Testis (tissue), 3 donors: ENCODE measurements around the gene THSD4. TPM values are rescaled to one million over a fixed set of nuclear protein-coding genes. Genes with fewer than 3 reads are reported as not detected.
"Not testable (repeated sequence)": the region's sequence is repeated elsewhere in the genome, so short reads cannot be mapped to it uniquely, and the experiment has no call there.

Experiments used
- DNase-seq: peaks from one replicate; pipeline ENCODE4 v3.0.0-alpha.2; 2019
- H3K27ac ChIP-seq, 2 donors: fragments of 200-600 bp; sonication (generic); one replicate each; pipeline ENCODE4 v1.5.1; 2019
- H3K27me3 ChIP-seq: fragments of 200-600 bp; sonication (generic); one replicate; pipeline ENCODE4 v1.5.1; 2019
- H3K36me3 ChIP-seq: fragments of 200-600 bp; sonication (generic); one replicate; pipeline ENCODE4 v1.5.1; 2017; ENCODE audit warnings: low read depth; ENCODE audit errors: missing control alignments
- H3K4me1 ChIP-seq: fragments of 200-600 bp; sonication (generic); one replicate; pipeline ENCODE4 v1.5.1; 2019
- H3K4me3 ChIP-seq, 2 donors: fragments of 200-600 bp; sonication (generic); one replicate each; pipeline ENCODE4 v1.5.1; 2017 to 2019
- H3K9me3 ChIP-seq: fragments of 200-600 bp; sonication (generic); one replicate; pipeline ENCODE4 v1.5.1; 2017
- POLR2A ChIP-seq: fragments of 450-650 bp; IDR thresholded peaks from one replicate; pipeline ENCODE4 v1.6.1; 2017; ENCODE audit warnings: antibody characterized with exemption, mild to moderate bottlenecking, moderate library complexity
- WGBS, 2 donors: methylation state at CpG; one replicate each; pipeline ENCODE4 v1.1.5; 2018; 5-methylcytosine and 5-hydroxymethylcytosine counted together
- intact Hi-C: fragments of 100-400 bp; cut with DNase I; formaldehyde crosslinking; loops from one replicate; pipeline ENCODE4 v1.15.1; 2023; ENCODE audit warnings: low total_unique reads
- polyA plus RNA-seq: library from polyadenylated mRNA; stranded (reverse); fragments of 350-450 nt; fragmentation: Illumina TruSeq; extraction: RNeasy Lipid Tissue Mini Kit (QIAGEN cat#74804); gene quantifications from one replicate; pipeline ENCODE4 v1.2.3, GENCODE V29; 2014; ENCODE audit warnings: low read depth, low replicate concordance; ENCODE audit not compliant: insufficient read depth
- total RNA-seq, 2 donors: library from RNA; depleted of rRNA; stranded (reverse); fragments of >200 nt; gene quantifications; one replicate each; pipeline ENCODE4 v1.2.3, GENCODE V29; 2016
- TF ChIP-seq, protein P1 (sequence below), 3 experiments: fragments of 450-650 bp in 2 of 3; fragments of 200-600 bp in 1 of 3; sonication (generic) in 1 of 3; IDR thresholded peaks; one replicate each; pipeline ENCODE4 v1.5.1; 2016 to 2019; ENCODE audit warnings: antibody characterized with exemption in 3 of 3, mild to moderate bottlenecking in 2 of 3, moderate library complexity in 1 of 3

The THSD4 gene
- total and polyA plus RNA-seq, 3 donors from 2014 or later: 14.3 to 21.5 (median 18.2) TPM

- Histone ChIP-seq H3K27me3 (no peaks in the 10 kb centered on the region), H3K36me3 (no peaks in the 10 kb centered on the region), H3K27ac (no peak overlapping the region), H3K4me3 (no peak overlapping the region), H3K4me1 (no peaks in the 10 kb centered on the region), H3K9me3 (no peaks in the 10 kb centered on the region)
- 71 to 72% methylated on average over 3 of the region's 3 CpGs for WGBS, 2 donors
- TF ChIP-seq, protein P1, sequence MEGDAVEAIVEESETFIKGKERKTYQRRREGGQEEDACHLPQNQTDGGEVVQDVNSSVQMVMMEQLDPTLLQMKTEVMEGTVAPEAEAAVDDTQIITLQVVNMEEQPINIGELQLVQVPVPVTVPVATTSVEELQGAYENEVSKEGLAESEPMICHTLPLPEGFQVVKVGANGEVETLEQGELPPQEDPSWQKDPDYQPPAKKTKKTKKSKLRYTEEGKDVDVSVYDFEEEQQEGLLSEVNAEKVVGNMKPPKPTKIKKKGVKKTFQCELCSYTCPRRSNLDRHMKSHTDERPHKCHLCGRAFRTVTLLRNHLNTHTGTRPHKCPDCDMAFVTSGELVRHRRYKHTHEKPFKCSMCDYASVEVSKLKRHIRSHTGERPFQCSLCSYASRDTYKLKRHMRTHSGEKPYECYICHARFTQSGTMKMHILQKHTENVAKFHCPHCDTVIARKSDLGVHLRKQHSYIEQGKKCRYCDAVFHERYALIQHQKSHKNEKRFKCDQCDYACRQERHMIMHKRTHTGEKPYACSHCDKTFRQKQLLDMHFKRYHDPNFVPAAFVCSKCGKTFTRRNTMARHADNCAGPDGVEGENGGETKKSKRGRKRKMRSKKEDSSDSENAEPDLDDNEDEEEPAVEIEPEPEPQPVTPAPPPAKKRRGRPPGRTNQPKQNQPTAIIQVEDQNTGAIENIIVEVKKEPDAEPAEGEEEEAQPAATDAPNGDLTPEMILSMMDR (IDR thresholded peaks at IDR 0.05): no peak
- TF ChIP-seq POLR2A: no peak
- DNase-seq: no peak
- intact Hi-C loops: no loop called here
Measured at GRCh38 chr15:71167445-71168165, 52.3 kb downstream of the THSD4 start.

DNA sequence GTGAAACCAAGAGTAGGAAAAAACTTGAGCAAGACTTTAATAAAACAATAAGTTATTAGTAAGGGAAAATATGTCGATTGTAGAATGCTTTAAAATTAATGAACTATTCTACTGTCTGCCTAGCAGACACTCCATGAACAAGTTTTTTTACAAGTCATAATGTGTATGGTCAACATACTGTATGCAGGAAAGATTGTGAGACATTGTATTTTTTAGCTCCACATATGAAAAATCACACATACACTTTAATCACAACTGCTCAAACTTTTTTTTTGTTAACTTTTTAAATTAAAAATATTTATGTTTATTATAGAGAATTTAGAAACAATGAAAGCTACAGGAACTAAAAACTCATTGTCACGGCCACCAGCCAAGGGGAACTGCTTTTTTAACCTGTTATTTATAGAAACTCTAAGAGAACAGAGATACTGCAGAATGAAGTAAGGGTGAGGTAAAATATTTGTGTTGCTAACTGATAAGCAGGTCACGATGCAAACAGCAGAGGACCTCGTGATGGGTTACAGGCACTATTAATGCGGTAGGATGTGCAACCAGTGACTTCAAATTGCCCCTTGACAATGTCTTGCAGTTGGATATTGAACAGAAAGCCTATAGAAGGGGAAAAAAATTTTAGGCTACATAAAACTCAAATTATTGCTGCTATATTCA is 53.0 kb downstream of the THSD4 start:
- TF ChIP-seq, protein P1 (IDR thresholded peaks at IDR 0.05): no peak
- no peak for TF ChIP-seq POLR2A
- Histone ChIP-seq H3K9me3 (no peaks in the 10 kb centered on the region), H3K27ac (no peak overlapping the region), H3K36me3 (no peaks in the 10 kb centered on the region), H3K27me3 (no peaks in the 10 kb centered on the region), H3K4me1 (no peaks in the 10 kb centered on the region), H3K4me3 (no peak overlapping the region)
- 37 to 48% methylated on average over 5 of the region's 5 CpGs for WGBS, 2 donors
- intact Hi-C loops: no loop called here
- no peak for DNase-seq

- no peaks in the 10 kb centered on the region for H3K4me1 ChIP-seq
- H3K36me3 ChIP-seq: no peaks in the 10 kb centered on the region
- intact Hi-C loops: no loop called here
- no peak overlapping the region for H3K4me3 ChIP-seq
- no peak for TF ChIP-seq POLR2A
- TF ChIP-seq, protein P1 (IDR thresholded peaks at IDR 0.05): no peak
- no peak for DNase-seq
- no peaks in the 10 kb centered on the region for H3K9me3 ChIP-seq
- no peaks in the 10 kb centered on the region for H3K27me3 ChIP-seq
- no peak overlapping the region for H3K27ac ChIP-seq
Measured at GRCh38 chr15:71170163-71170562, 54.9 kb downstream of the THSD4 start.

- H3K4me1 ChIP-seq: no peaks in the 10 kb centered on the region
- no peaks in the 10 kb centered on the region for H3K27me3 ChIP-seq
- H3K4me3 ChIP-seq: no peak overlapping the region
- H3K27ac ChIP-seq: no peak overlapping the region
- intact Hi-C loops: no loop called here
- DNase-seq: no peak
- no peaks in the 10 kb centered on the region for H3K36me3 ChIP-seq
- H3K9me3 ChIP-seq: no peaks in the 10 kb centered on the region
- TF ChIP-seq, protein P1 (IDR thresholded peaks at IDR 0.05): no peak
- TF ChIP-seq POLR2A: no peak
Measured at GRCh38 chr15:71171195-71171594, 55.9 kb downstream of the THSD4 start.

GRCh38 chr15:71174360-71174759 is 59.1 kb downstream of the THSD4 start:
- intact Hi-C loops, H3K4me1 ChIP-seq, H3K9me3 ChIP-seq, H3K27ac ChIP-seq, DNase-seq, H3K4me3 ChIP-seq, H3K27me3 ChIP-seq, H3K36me3 ChIP-seq: not testable (repeated sequence)
- WGBS, 2 donors: 90 to 94% methylated on average over 2 to 7 of the region's 17 CpGs
